H1 (cell line): ENCODE data around the gene SOS1.

Experiments
- CHD2 ChIP-seq: IDR thresholded peaks from 2 replicates; pipeline ENCODE4 v1.6.1; 2012; ENCODE audit warnings: low read length, improper control_type of control experiment
- CTCF ChIP-seq, 3 experiments: IDR thresholded peaks; 1 replicate in 2 of 3; 2 replicates in 1 of 3; pipeline versions ENCODE4 v1.5.1 to v1.6.1; 2011; ENCODE audit warnings: low read length in 3 of 3, mild to moderate bottlenecking in 3 of 3, inconsistent platforms in 2 of 3, low read depth in 1 of 3, moderate library complexity in 1 of 3; ENCODE audit not compliant: insufficient read depth in 1 of 3; ENCODE audit errors: control extremely low read depth in 1 of 3
- JUN ChIP-seq: IDR thresholded peaks from 2 replicates; pipeline ENCODE4 v1.6.1; 2011; ENCODE audit warnings: low read depth, mild to moderate bottlenecking, improper control_type of control experiment, low read length
- KDM1A ChIP-seq: fragments of 200-600, 300-600 bp; sonication (generic); IDR thresholded peaks from 2 replicates; pipeline ENCODE4 v1.7.1; 2016; ENCODE audit warnings: mild to moderate bottlenecking, low read length, borderline replicate concordance
- MAX ChIP-seq: IDR thresholded peaks from 2 replicates; pipeline ENCODE4 v1.6.1; 2012; ENCODE audit warnings: inconsistent platforms
- POLR2A ChIP-seq, 2 experiments: IDR thresholded peaks; 1 replicate in 1 of 2; 2 replicates in 1 of 2; pipeline ENCODE4 v1.6.1; 2011; ENCODE audit warnings: low read depth in 2 of 2, low read length in 2 of 2, mild to moderate bottlenecking in 2 of 2; ENCODE audit errors: control extremely low read depth in 1 of 2
- RAD21 ChIP-seq, 2 experiments: IDR thresholded peaks in 1 of 2; conservative IDR thresholded peaks in 1 of 2; 2 replicates each; pipeline ENCODE4 v1.6.1; 2011; ENCODE audit warnings: low read depth in 2 of 2, low read length in 2 of 2, improper control_type of control experiment in 1 of 2, inconsistent platforms in 1 of 2, mild to moderate bottlenecking in 1 of 2, moderate library complexity in 1 of 2
- RXRA ChIP-seq: IDR thresholded peaks from 2 replicates; pipeline ENCODE4 v1.6.1; 2011; ENCODE audit warnings: low read depth, mild to moderate bottlenecking, low read length, moderate library complexity; ENCODE audit not compliant: insufficient read depth
- SIN3A ChIP-seq, 2 experiments: IDR thresholded peaks in 1 of 2; conservative IDR thresholded peaks in 1 of 2; 2 replicates each; pipeline ENCODE4 v1.6.1; 2011 to 2012; ENCODE audit warnings: low read length in 2 of 2, improper control_type of control experiment in 1 of 2, low read depth in 1 of 2, mild to moderate bottlenecking in 1 of 2
- SP4 ChIP-seq: IDR thresholded peaks from 2 replicates; pipeline ENCODE4 v1.6.1; 2012; ENCODE audit warnings: low read length, inconsistent platforms
- TEAD4 ChIP-seq: IDR thresholded peaks from 2 replicates; pipeline ENCODE4 v1.6.1; 2012; ENCODE audit warnings: low read depth, low read length, inconsistent platforms, mixed read lengths

- no peak for TF ChIP-seq SIN3A (conservative IDR thresholded peaks at IDR 0.05 in 1 of 2, IDR thresholded peaks at IDR 0.05 in 1 of 2; ENCODE audit: low read depth in 1 of 2, low read length in 2 of 2)
- TF ChIP-seq POLR2A (IDR thresholded peaks at IDR 0.05; ENCODE audit: control extremely low read depth in 1 of 2, low read depth in 2 of 2, low read length in 2 of 2), result no peak
- no peak for TF ChIP-seq CTCF (IDR thresholded peaks at IDR 0.05; ENCODE audit: control extremely low read depth in 1 of 3, insufficient read depth in 1 of 3, low read depth in 1 of 3, low read length in 3 of 3)
- TF ChIP-seq TEAD4, result no peak
- no peak for TF ChIP-seq RAD21 (IDR thresholded peaks at IDR 0.05 in 1 of 2, conservative IDR thresholded peaks at IDR 0.05 in 1 of 2; ENCODE audit: low read depth in 2 of 2, low read length in 2 of 2)
- TF ChIP-seq SP4, result no peak
- no peak for TF ChIP-seq RXRA
- no peak for TF ChIP-seq MAX
- TF ChIP-seq JUN, result no peak
- no peak for TF ChIP-seq CHD2
- TF ChIP-seq KDM1A, result no peak
Measured at GRCh38 chr2:39154944-39155343, 34.1 kb upstream of the SOS1 start.
